Trophoblast cell (in vitro differentiated cells and primary cell): ENCODE measurements around the gene GRIK5.
A peak's percentile ranks its signal among the peaks of the same experiment; 100 is the strongest.

ENCODE experiments used
- DNase-seq, 2 donors: peaks; one replicate each; pipeline ENCODE4 v3.0.0-alpha.2; 2016
- H2AFZ ChIP-seq: 2 replicates; pipeline ENCODE4 v1.6.1; 2013; ENCODE audit warnings: low read length, moderate library complexity, mild to moderate bottlenecking; ENCODE audit not compliant: insufficient read depth, poor library complexity
- H2AK5ac ChIP-seq: 2 replicates; pipeline ENCODE4 v1.6.1; 2013; ENCODE audit warnings: mild to moderate bottlenecking, low read length
- H2BK120ac ChIP-seq: 2 replicates; pipeline ENCODE4 v1.6.1; 2013; ENCODE audit warnings: low read length, mild to moderate bottlenecking, moderate library complexity; ENCODE audit not compliant: insufficient read depth, poor library complexity
- H2BK12ac ChIP-seq: 2 replicates; pipeline ENCODE4 v1.6.1; 2013; ENCODE audit warnings: mild to moderate bottlenecking, low read length, moderate library complexity
- H2BK5ac ChIP-seq: 2 replicates; pipeline ENCODE4 v1.6.1; 2013; ENCODE audit warnings: low read length, low read depth, moderate library complexity, mild to moderate bottlenecking; ENCODE audit not compliant: poor library complexity
- H3K14ac ChIP-seq: 2 replicates; pipeline ENCODE4 v1.6.1; 2013; ENCODE audit warnings: mild to moderate bottlenecking, low read length
- H3K18ac ChIP-seq: 2 replicates; pipeline ENCODE4 v1.6.1; 2013; ENCODE audit warnings: mild to moderate bottlenecking, low read length
- H3K23ac ChIP-seq: 2 replicates; pipeline ENCODE4 v1.6.1; 2013; ENCODE audit warnings: low read length
- H3K27ac ChIP-seq: 2 replicates; pipeline ENCODE4 v1.5.1; 2013; ENCODE audit warnings: low read depth, mild to moderate bottlenecking, inconsistent platforms, low read length, moderate library complexity
- H3K27me3 ChIP-seq: 2 replicates; pipeline ENCODE4 v1.6.1; 2013; ENCODE audit warnings: inconsistent platforms, mild to moderate bottlenecking, low read length, moderate library complexity; ENCODE audit not compliant: insufficient read depth
- H3K36me3 ChIP-seq, 2 experiments: 1 replicate in 1 of 2; 2 replicates in 1 of 2; pipeline ENCODE4 v1.6.1; 2013; ENCODE audit warnings: low read length in 2 of 2, mild to moderate bottlenecking in 2 of 2, moderate library complexity in 1 of 2; ENCODE audit not compliant: insufficient read depth in 2 of 2, control insufficient read depth in 1 of 2
- H3K4ac ChIP-seq: 2 replicates; pipeline ENCODE4 v1.6.1; 2013; ENCODE audit warnings: low read depth, mild to moderate bottlenecking, low read length, moderate library complexity
- H3K4me1 ChIP-seq, 2 experiments: 1 replicate in 1 of 2; 2 replicates in 1 of 2; pipeline ENCODE4 v1.6.1; 2013; ENCODE audit warnings: low read length in 2 of 2, mild to moderate bottlenecking in 2 of 2, moderate library complexity in 1 of 2; ENCODE audit not compliant: insufficient read depth in 2 of 2, control insufficient read depth in 1 of 2
- H3K4me2 ChIP-seq: 2 replicates; pipeline ENCODE4 v1.6.1; 2013; ENCODE audit warnings: inconsistent platforms, mild to moderate bottlenecking, low read length, moderate library complexity
- H3K4me3 ChIP-seq: 2 replicates; pipeline ENCODE4 v1.5.1; 2013; ENCODE audit warnings: mild to moderate bottlenecking, low read depth, low read length, inconsistent platforms
- H3K79me1 ChIP-seq: one replicate; pipeline ENCODE4 v1.6.1; 2013; ENCODE audit warnings: low read length
- H3K79me2 ChIP-seq: 2 replicates; pipeline ENCODE4 v1.6.1; 2013; ENCODE audit warnings: low read length, mild to moderate bottlenecking; ENCODE audit not compliant: control insufficient read depth, insufficient read depth, poor library complexity
- H3K9ac ChIP-seq: 2 replicates; pipeline ENCODE4 v1.6.1; 2013; ENCODE audit warnings: mild to moderate bottlenecking, low read length
- H3K9me3 ChIP-seq: 2 replicates; pipeline ENCODE4 v1.6.1; 2013; ENCODE audit warnings: low read depth, mild to moderate bottlenecking, control low read depth, inconsistent platforms, low read length; ENCODE audit not compliant: insufficient read depth
- H4K12ac ChIP-seq: 2 replicates; pipeline ENCODE4 v1.6.1; 2013; ENCODE audit warnings: low read depth, mild to moderate bottlenecking, low read length, moderate library complexity
- H4K8ac ChIP-seq: 2 replicates; pipeline ENCODE4 v1.6.1; 2013; ENCODE audit warnings: low read depth, mild to moderate bottlenecking, low read length, moderate library complexity
- H4K91ac ChIP-seq: one replicate; pipeline ENCODE4 v1.6.1; 2013; ENCODE audit warnings: low read depth, mild to moderate bottlenecking, low read length, moderate library complexity
- WGBS: extraction: QIAGEN DNeasy Blood & Tissue Kit; methylation state at CpG from one replicate; pipeline ENCODE4 v1.1.7; 2013; ENCODE audit warnings: missing lambda C conversion rate; ENCODE audit not compliant: insufficient read length, insufficient coverage; ENCODE audit errors: extremely low coverage; 5-methylcytosine and 5-hydroxymethylcytosine counted together

The GRIK5 gene

GRCh38 chr19:42083537-42083936 lies 13.5 kb upstream of the GRIK5 start:
- no peak overlapping the region for H2BK5ac ChIP-seq
- peaks cover 3 to 10% of the 10 kb centered on the region in 2 experiments for H3K4me1 ChIP-seq
- no peaks in the 10 kb centered on the region for H3K79me2 ChIP-seq
- H4K12ac ChIP-seq, result no peak overlapping the region
- no peak overlapping the region for H4K91ac ChIP-seq
- H2AK5ac ChIP-seq, result no peak overlapping the region
- H3K4ac ChIP-seq, result no peak overlapping the region
- H3K4me2 ChIP-seq, result no peak overlapping the region
- H3K27me3 ChIP-seq, result no peaks in the 10 kb centered on the region
- H2BK12ac ChIP-seq, result no peak overlapping the region
- WGBS, result no CpG with 5 or more reads among the region's 5 CpGs
- no peak overlapping the region for H4K8ac ChIP-seq
- peak; percentile 35 to 65 for DNase-seq
- H3K23ac ChIP-seq, result no peak overlapping the region
- no peak overlapping the region for H2BK120ac ChIP-seq
- H3K27ac ChIP-seq, result no peak overlapping the region
- H3K79me1 ChIP-seq, result no peaks in the 10 kb centered on the region
- H3K9ac ChIP-seq, result no peak overlapping the region
- peaks cover 31 to 38% of the 10 kb centered on the region in 2 experiments for H3K36me3 ChIP-seq
- no peak overlapping the region for H3K4me3 ChIP-seq
- H3K9me3 ChIP-seq, result peaks cover 3% of the 10 kb centered on the region
- no peak overlapping the region for H3K18ac ChIP-seq
- no peak overlapping the region for H2AFZ ChIP-seq
- H3K14ac ChIP-seq, result no peak overlapping the region

GRCh38 chr19:42081584-42082203 lies 11.7 kb upstream of the GRIK5 start:
- no peaks in the 10 kb centered on the region for H3K79me1 ChIP-seq
- no peak overlapping the region for H3K14ac ChIP-seq
- H2AK5ac ChIP-seq, result no peak overlapping the region
- no peak overlapping the region for H3K4me3 ChIP-seq
- H2BK5ac ChIP-seq, result no peak overlapping the region
- H3K27me3 ChIP-seq, result no peaks in the 10 kb centered on the region
- no peak overlapping the region for H3K4me2 ChIP-seq
- peak in 1 of 2 donors; percentile 59 for DNase-seq
- H2BK120ac ChIP-seq, result no peak overlapping the region
- H3K9ac ChIP-seq, result no peak overlapping the region
- H3K9me3 ChIP-seq, result peaks cover 3% of the 10 kb centered on the region
- H3K4me1 ChIP-seq, result peaks cover 3 to 11% of the 10 kb centered on the region in 2 experiments
- no peak overlapping the region for H2BK12ac ChIP-seq
- no peak overlapping the region for H3K18ac ChIP-seq
- no peak overlapping the region for H4K91ac ChIP-seq
- WGBS, result no CpG with 5 or more reads among the region's 2 CpGs
- no peak overlapping the region for H3K4ac ChIP-seq
- peaks cover 7% of the 10 kb centered on the region for H3K79me2 ChIP-seq
- H3K27ac ChIP-seq, result no peak overlapping the region
- peaks cover 33 to 42% of the 10 kb centered on the region in 2 experiments for H3K36me3 ChIP-seq
- H3K23ac ChIP-seq, result no peak overlapping the region
- no peak overlapping the region for H4K12ac ChIP-seq
- no peak overlapping the region for H2AFZ ChIP-seq
- H4K8ac ChIP-seq, result no peak overlapping the region

GRCh38 chr19:42080764-42081375 lies 10.9 kb upstream of the GRIK5 start:
- Histone ChIP-seq H4K12ac (no peak overlapping the region), H3K9me3 (peaks cover 3% of the 10 kb centered on the region), H2AFZ (no peak overlapping the region), H3K14ac (no peak overlapping the region), H3K27ac (no peak overlapping the region), H3K36me3 (peaks cover 33 to 42% of the 10 kb centered on the region in 2 experiments), H3K4me1 (peaks cover 3 to 11% of the 10 kb centered on the region in 2 experiments), H3K27me3 (no peaks in the 10 kb centered on the region), H3K4ac (no peak overlapping the region), H3K18ac (no peak overlapping the region), H3K23ac (no peak overlapping the region), H4K91ac (no peak overlapping the region), H4K8ac (no peak overlapping the region), H2AK5ac (no peak overlapping the region), H3K9ac (no peak overlapping the region), H2BK120ac (no peak overlapping the region), H3K4me3 (no peak overlapping the region), H2BK12ac (no peak overlapping the region), H2BK5ac (no peak overlapping the region), H3K79me2 (peaks cover 14% of the 10 kb centered on the region), H3K79me1 (peaks cover 6% of the 10 kb centered on the region), H3K4me2 (no peak overlapping the region)
- WGBS, result no CpG with 5 or more reads among the region's 28 CpGs
- DNase-seq, result no peak

GRCh38 chr19:42079886-42080763 lies 10.1 kb upstream of the GRIK5 start:
- no peak overlapping the region for H4K12ac ChIP-seq
- peaks cover 17% of the 10 kb centered on the region for H3K79me2 ChIP-seq
- H2BK12ac ChIP-seq, result no peak overlapping the region
- no peak overlapping the region for H2AK5ac ChIP-seq
- no peak for DNase-seq
- peak overlapping the region; percentile 27 for H3K4me3 ChIP-seq
- no peak overlapping the region for H4K8ac ChIP-seq
- H3K14ac ChIP-seq, result no peak overlapping the region
- H3K9ac ChIP-seq, result no peak overlapping the region
- H3K23ac ChIP-seq, result no peak overlapping the region
- H2BK120ac ChIP-seq, result no peak overlapping the region
- H3K18ac ChIP-seq, result no peak overlapping the region
- H3K27ac ChIP-seq, result no peak overlapping the region
- peaks cover 33 to 42% of the 10 kb centered on the region in 2 experiments for H3K36me3 ChIP-seq
- peaks cover 10% of the 10 kb centered on the region for H3K79me1 ChIP-seq
- no peak overlapping the region for H2AFZ ChIP-seq
- no peak overlapping the region for H2BK5ac ChIP-seq
- H3K9me3 ChIP-seq, result peaks cover 3% of the 10 kb centered on the region
- no peak overlapping the region for H4K91ac ChIP-seq
- peaks cover 4 to 13% of the 10 kb centered on the region in 2 experiments for H3K4me1 ChIP-seq
- H3K4ac ChIP-seq, result no peak overlapping the region
- no CpG with 5 or more reads among the region's 44 CpGs for WGBS
- H3K27me3 ChIP-seq, result no peaks in the 10 kb centered on the region
- H3K4me2 ChIP-seq, result no peak overlapping the region
